ENCODE measurements around the gene NAPSA.

Gene NAPSA

DNA sequence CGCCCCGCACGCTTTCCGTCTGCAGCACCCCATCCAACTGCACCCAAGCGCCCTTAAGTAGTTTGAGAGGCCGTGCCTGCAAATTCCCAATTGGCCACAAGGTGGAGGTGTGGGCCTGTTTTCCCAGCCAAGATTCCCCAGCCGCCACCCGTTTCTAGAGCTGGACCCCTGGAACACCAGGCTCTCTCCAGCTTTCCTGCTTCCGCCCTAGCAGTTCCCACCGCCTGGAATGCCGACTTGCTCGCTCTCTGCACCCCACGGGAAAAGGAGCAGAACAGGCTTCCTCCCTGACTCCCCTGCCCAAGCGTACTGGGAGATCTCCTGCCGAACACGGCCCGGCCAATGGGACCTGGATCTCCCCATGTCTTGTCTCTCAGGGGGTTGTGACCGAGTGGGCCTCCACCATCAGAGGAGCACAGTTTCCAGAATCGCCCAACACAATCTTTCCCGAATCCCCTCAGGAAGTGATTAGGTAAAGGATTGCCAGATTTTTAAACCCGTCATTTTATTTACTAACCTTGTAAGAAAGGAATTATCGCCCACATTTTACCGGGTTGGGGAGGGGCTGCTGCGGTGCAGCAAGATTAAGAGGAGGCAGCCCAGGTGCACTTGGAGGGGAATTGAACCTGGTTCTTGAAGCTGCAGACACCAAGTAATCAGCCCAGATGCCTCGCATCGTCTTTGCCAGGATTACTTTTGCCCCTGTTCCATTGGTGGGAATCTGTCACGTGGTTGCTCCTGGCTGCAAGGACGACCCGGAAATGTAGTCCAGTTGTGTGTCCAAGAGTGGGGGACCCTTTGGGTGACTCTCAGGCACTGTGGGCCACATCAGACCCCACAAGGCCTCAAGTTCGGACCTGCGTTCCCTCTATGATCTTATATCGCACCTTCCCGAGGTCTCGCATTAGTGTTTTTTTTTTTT lies 3.5 kb upstream of the NAPSA start:
- peak; percentile 55 for DNase-seq (ENCODE audit: low read depth)
- TF ChIP-seq, protein P1, sequence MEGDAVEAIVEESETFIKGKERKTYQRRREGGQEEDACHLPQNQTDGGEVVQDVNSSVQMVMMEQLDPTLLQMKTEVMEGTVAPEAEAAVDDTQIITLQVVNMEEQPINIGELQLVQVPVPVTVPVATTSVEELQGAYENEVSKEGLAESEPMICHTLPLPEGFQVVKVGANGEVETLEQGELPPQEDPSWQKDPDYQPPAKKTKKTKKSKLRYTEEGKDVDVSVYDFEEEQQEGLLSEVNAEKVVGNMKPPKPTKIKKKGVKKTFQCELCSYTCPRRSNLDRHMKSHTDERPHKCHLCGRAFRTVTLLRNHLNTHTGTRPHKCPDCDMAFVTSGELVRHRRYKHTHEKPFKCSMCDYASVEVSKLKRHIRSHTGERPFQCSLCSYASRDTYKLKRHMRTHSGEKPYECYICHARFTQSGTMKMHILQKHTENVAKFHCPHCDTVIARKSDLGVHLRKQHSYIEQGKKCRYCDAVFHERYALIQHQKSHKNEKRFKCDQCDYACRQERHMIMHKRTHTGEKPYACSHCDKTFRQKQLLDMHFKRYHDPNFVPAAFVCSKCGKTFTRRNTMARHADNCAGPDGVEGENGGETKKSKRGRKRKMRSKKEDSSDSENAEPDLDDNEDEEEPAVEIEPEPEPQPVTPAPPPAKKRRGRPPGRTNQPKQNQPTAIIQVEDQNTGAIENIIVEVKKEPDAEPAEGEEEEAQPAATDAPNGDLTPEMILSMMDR (IDR thresholded peaks at IDR 0.05; ENCODE audit: control insufficient read depth, extremely low read depth, insufficient read depth): peak; percentile 73
- peak overlapping the region; percentile 59 for H3K4me3 ChIP-seq (ENCODE audit: low read depth, low read length)

DNA sequence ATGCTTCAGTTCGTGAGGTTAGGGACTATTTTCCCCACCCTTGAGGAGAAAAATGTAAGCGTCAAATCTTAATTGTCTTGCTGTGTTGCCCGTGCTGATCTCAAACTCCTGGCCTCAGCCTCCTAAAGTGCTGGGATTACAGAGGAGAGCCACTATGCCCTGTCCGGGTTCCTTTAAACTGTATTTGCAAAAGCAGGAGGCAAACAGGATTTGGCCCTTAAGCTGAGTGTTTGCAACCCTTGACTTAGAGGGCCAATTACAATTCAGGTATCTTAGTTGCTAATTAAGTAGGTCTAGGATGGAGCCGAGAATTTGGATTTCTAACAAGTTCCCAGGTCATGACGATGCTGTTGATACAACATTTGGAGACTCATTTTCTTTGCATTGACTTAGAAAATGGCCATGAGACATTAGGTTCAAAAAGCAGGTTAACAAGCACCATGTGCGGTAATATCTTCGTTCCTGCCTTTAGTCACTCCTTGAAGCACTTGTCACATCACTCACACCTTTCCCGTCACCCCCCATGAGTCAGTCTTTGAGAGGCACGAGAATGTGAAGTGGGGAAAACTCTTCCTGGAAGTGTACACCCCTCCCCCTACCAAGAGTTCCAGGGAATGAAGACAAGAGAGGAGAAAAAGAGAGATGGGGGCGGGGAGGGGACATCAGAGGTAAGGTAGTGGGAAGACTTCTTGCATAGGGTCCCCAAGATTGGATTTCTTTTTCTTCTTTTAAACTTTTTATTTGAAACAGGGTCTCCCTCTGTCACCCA lies 2.6 kb downstream of the NAPSA start:
- no peak overlapping the region for H3K4me3 ChIP-seq (ENCODE audit: low read depth, low read length)
- DNase-seq (ENCODE audit: low read depth): no peak
- TF ChIP-seq, protein P1 (IDR thresholded peaks at IDR 0.05; ENCODE audit: control insufficient read depth, extremely low read depth, insufficient read depth): no peak

DNA sequence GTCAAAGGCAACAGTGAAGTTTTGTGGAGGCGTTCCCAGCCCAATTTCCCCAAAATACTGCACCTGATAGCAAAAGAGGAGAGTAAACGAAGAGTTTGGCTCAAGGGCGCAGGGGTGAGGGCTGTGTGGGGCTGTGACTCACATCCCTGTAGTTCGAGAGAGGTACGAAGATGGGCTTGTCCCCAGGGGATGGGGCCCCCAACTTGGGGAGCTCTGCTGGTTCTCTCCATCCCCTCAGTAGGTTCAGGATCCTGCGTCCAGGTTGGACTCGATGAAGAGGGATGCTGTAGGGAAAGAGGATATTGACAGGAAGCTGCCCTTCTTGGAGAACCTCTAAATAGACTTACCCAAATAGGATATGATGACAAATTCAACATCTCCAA lies 3.4 kb downstream of the NAPSA start:
- H3K4me3 ChIP-seq (ENCODE audit: low read depth, low read length): no peak overlapping the region
- TF ChIP-seq, protein P1 (IDR thresholded peaks at IDR 0.05; ENCODE audit: control insufficient read depth, extremely low read depth, insufficient read depth): no peak
- no peak for DNase-seq (ENCODE audit: low read depth)

DNA sequence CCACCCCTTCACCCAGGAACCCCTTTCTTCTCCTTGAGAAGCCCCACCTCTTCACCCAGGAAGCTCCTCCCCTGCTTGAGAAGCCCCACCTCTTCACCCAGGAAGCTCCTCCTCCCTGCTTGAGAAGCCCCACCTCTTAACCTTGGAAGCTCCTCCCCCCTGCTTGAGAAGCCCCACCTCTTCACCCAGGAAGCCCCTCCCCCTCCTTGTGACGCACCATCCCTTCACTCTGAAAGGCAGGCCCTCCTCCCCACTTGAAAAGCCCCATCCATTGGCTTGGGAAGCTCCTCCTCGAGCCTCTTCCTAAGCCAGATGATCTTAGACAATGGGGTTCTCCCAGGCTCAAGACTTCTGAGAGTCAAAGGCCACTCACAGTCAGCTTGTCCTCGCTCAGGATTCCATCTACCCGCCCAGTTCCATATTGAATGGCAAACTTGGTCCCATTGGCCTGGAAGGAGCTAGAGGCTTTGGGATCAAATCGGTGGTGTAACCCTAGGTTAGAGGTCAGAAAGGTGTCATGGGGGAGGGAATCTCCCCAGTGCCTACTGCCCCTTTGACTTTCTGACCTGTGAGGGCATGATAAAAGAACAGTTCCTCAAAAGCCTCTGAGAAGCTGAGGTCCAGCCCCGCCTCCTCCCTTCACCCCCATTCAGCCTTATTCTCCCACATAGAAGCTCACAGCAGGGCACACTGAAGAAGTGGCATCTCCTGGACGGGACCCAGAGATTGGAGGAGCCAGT lies 4.0 kb downstream of the NAPSA start:
- TF ChIP-seq, protein P1 (IDR thresholded peaks at IDR 0.05; ENCODE audit: control insufficient read depth, extremely low read depth, insufficient read depth): no peak
- DNase-seq (ENCODE audit: low read depth): no peak
- no peak overlapping the region for H3K4me3 ChIP-seq (ENCODE audit: low read depth, low read length)

DNA sequence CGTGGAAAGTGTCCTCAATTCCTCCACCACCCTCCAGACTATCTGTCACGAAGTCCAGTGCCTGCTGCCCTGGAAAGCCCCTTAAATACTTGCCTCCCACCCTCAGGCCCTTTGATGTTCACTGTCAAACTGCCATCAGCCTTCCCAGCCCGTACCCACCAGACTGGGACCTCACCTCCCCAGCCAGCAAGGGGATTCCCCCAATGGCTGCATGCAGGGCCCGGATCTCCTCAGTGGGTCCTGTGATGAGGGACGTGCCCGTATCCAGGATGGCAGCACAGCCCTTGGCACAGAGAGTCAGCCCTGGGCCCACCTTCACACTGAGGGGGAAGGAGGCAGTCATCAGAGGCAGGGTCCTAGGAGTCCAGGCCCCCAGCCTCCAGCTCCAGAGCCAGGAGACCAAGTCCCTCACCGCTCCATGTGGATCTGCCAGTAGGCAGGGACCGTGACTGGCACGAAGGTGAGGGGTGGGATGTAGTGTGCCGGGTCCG lies 6.1 kb downstream of the NAPSA start:
- TF ChIP-seq, protein P1 (IDR thresholded peaks at IDR 0.05; ENCODE audit: control insufficient read depth, extremely low read depth, insufficient read depth): no peak
- DNase-seq (ENCODE audit: low read depth): no peak
- H3K4me3 ChIP-seq (ENCODE audit: low read depth, low read length): no peak overlapping the region

DNA sequence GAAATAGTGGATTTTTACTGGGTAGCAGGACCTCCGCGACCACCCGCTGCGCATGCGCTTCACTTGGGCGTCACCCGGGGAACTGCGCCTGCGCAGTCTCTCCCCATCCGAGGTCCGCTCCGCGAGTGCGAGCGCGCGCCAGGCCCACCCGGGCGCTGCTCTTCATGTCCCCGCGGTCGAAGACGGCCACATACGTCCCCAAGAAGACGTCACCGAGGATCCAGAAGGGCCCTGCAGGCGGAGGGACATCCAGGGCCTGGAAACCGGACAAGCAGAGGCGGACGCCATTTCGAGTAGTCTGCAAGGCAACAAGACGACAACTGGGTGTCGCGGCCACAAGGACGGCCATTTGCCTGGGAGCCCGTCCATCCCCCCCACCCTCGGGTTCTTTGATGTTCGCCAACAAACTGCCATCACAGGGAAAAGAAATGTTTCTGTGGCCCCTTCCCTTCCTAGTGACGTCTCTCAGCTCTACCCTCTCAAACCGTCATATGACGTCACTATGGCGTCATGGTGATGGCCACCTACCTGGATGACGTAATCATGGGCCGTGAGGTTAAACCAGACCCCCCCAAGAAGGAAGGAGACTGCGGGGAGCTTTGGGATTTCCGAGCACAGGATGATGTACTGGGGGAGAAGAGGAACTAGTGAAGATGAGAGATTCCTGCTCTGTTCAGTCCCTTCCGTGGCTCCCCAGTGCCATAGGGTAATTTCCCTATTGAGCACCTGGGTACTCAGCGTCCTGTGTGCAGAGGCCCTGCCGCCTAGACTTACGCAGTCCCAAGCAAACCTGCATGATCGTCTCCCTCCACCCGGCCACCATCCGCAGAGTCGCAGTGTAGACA lies 6.7 kb downstream of the NAPSA start:
- TF ChIP-seq, protein P1 (IDR thresholded peaks at IDR 0.05; ENCODE audit: control insufficient read depth, extremely low read depth, insufficient read depth): no peak
- DNase-seq (ENCODE audit: low read depth): no peak
- no peak overlapping the region for H3K4me3 ChIP-seq (ENCODE audit: low read depth, low read length)

All from LNCaP clone FGC (cell line).